HepG2 (cell line): Measurements from ENCODE around the gene PTGR2. TPM values are rescaled to one million over a fixed set of nuclear protein-coding genes. Genes with fewer than 3 reads are reported as not detected.

Experiments
- ARID3A ChIP-seq: IDR thresholded peaks from 2 replicates; pipeline ENCODE4 v1.6.1; 2012; ENCODE audit warnings: low read depth, low read length, improper control_type of control experiment
- ETV5 ChIP-seq: IDR thresholded peaks from 2 replicates; pipeline ENCODE4 v1.6.1; 2018; ENCODE audit warnings: missing biosample characterization, missing genetic modification reagents, inconsistent platforms, borderline replicate concordance
- HNRNPLL ChIP-seq: fragments of 200-400 bp; formaldehyde crosslinking; IDR thresholded peaks from 2 replicates; pipeline ENCODE4 v1.6.1; 2017; ENCODE audit warnings: mild to moderate bottlenecking, low read depth, low read length; ENCODE audit not compliant: poor library complexity, severe bottlenecking
- JUNB ChIP-seq: sonication (generic); formaldehyde crosslinking; IDR thresholded peaks from 2 replicates; pipeline ENCODE4 v1.8.0; 2022; ENCODE audit warnings: missing genetic modification reagents, mild to moderate bottlenecking, borderline replicate concordance
- KDM2A ChIP-seq: sonication (generic); formaldehyde crosslinking; IDR thresholded peaks from 2 replicates; pipeline ENCODE4 v1.4.0; 2020; ENCODE audit warnings: low read depth, missing genetic modification reagents, borderline replicate concordance
- RNF219 ChIP-seq: sonication (generic); formaldehyde crosslinking; IDR thresholded peaks from 2 replicates; pipeline ENCODE4 v1.5.0; 2020; ENCODE audit warnings: mild to moderate bottlenecking, missing genetic modification reagents
- SSRP1 ChIP-seq: IDR thresholded peaks from 2 replicates; pipeline ENCODE4 v1.6.1; 2016; ENCODE audit warnings: control low read depth
- XBP1 ChIP-seq: sonication (generic); formaldehyde crosslinking; IDR thresholded peaks from 2 replicates; pipeline ENCODE4 v1.5.0; 2020; ENCODE audit warnings: missing genetic modification reagents
- ZNF362 ChIP-seq: sonication (generic); formaldehyde crosslinking; IDR thresholded peaks from 2 replicates; pipeline ENCODE4 v1.4.0; 2020; ENCODE audit warnings: missing genetic modification reagents, mild to moderate bottlenecking, borderline replicate concordance
- ZNF510 ChIP-seq: sonication (generic); formaldehyde crosslinking; IDR thresholded peaks from 2 replicates; pipeline ENCODE4 v1.4.0; 2020; ENCODE audit warnings: low read depth, mild to moderate bottlenecking, missing genetic modification reagents
- ZNF556 ChIP-seq: sonication (generic); formaldehyde crosslinking; IDR thresholded peaks from 2 replicates; pipeline ENCODE4 v1.4.0; 2020; ENCODE audit warnings: mild to moderate bottlenecking, missing genetic modification reagents, borderline replicate concordance
- ZSCAN29 ChIP-seq: sonication (generic); formaldehyde crosslinking; conservative IDR thresholded peaks from 2 replicates; pipeline ENCODE4 v1.4.0; 2020; ENCODE audit warnings: mild to moderate bottlenecking, missing genetic modification reagents
- polyA plus RNA-seq, 8 experiments: library from polyadenylated mRNA; depleted of rRNA in 3 of 8; stranded (reverse) in 7 of 8; unstranded in 1 of 8; fragments of >200 nt; fragmentation: Illumina TruSeq in 4 of 8; extraction: Trizol in 4 of 8; gene quantifications; 2 replicates each; pipeline versions ENCODE4 v1.2.1 to v1.2.3, GENCODE V29; 2011 to 2016; ENCODE audit warnings: low read depth in 4 of 8, missing spikeins in 1 of 8, mixed read lengths in 1 of 8; ENCODE audit not compliant: insufficient read depth in 1 of 8
- total RNA-seq, 5 experiments: library from RNA; depleted of rRNA; stranded (reverse); fragments of >200 nt; fragmentation: Illumina TruSeq; extraction: Trizol; gene quantifications; 2 replicates each; pipeline ENCODE4 v1.2.3, GENCODE V29; 2016; ENCODE audit warnings: low read depth in 1 of 5
- TF ChIP-seq, protein P1 (sequence below): sonication (generic); formaldehyde crosslinking; IDR thresholded peaks from 2 replicates; pipeline ENCODE4 v1.4.0; 2020; ENCODE audit warnings: missing genetic modification reagents
- TF ChIP-seq, protein P2 (sequence below): sonication (generic); formaldehyde crosslinking; IDR thresholded peaks from 2 replicates; pipeline ENCODE4 v1.8.1; 2023; ENCODE audit warnings: missing genetic modification reagents, mild to moderate bottlenecking, borderline replicate concordance
- TF ChIP-seq, protein P3 (sequence below), 2 experiments: sonication (generic) in 1 of 2; formaldehyde crosslinking in 1 of 2; IDR thresholded peaks; 2 replicates each; pipeline versions ENCODE4 v1.4.0 to v1.6.1; 2018 to 2020; ENCODE audit warnings: missing genetic modification reagents in 2 of 2, borderline replicate concordance in 1 of 2, low read depth in 1 of 2, mild to moderate bottlenecking in 1 of 2, missing biosample characterization in 1 of 2
- TF ChIP-seq, protein P4 (sequence below): sonication (generic); formaldehyde crosslinking; conservative IDR thresholded peaks from 2 replicates; pipeline ENCODE4 v1.4.0; 2020; ENCODE audit warnings: missing genetic modification reagents

Gene PTGR2
- total and polyA plus RNA-seq, 2 of the 13 experiments (the other 11 are each of a cell fraction or from before 2014, with no cell fraction given): 3.0 to 4.3 TPM

GRCh38 chr14:73886449-73887317 lies 35.1 kb downstream of the PTGR2 start, which contains the start of gene ZNF410 (continued):
- no peak for TF ChIP-seq ARID3A
- TF ChIP-seq SSRP1 (CRISPR knock-in tag): no peak
- TF ChIP-seq, protein P1, sequence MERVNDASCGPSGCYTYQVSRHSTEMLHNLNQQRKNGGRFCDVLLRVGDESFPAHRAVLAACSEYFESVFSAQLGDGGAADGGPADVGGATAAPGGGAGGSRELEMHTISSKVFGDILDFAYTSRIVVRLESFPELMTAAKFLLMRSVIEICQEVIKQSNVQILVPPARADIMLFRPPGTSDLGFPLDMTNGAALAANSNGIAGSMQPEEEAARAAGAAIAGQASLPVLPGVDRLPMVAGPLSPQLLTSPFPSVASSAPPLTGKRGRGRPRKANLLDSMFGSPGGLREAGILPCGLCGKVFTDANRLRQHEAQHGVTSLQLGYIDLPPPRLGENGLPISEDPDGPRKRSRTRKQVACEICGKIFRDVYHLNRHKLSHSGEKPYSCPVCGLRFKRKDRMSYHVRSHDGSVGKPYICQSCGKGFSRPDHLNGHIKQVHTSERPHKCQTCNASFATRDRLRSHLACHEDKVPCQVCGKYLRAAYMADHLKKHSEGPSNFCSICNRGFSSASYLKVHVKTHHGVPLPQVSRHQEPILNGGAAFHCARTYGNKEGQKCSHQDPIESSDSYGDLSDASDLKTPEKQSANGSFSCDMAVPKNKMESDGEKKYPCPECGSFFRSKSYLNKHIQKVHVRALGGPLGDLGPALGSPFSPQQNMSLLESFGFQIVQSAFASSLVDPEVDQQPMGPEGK (CRISPR knock-in tag): peak; percentile 95
- TF ChIP-seq ETV5: peak; percentile 88
- TF ChIP-seq, protein P2, sequence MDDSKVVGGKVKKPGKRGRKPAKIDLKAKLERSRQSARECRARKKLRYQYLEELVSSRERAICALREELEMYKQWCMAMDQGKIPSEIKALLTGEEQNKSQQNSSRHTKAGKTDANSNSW (CRISPR knock-in tag): no peak
- no peak; the same call in 1 of the 2 replicates for TF ChIP-seq ZNF556
- no peak for TF ChIP-seq ZNF510 (CRISPR knock-in tag)
- peak; percentile 78 for TF ChIP-seq HNRNPLL
- peak; percentile 94 for TF ChIP-seq KDM2A (CRISPR knock-in tag)
- TF ChIP-seq, protein P3, sequence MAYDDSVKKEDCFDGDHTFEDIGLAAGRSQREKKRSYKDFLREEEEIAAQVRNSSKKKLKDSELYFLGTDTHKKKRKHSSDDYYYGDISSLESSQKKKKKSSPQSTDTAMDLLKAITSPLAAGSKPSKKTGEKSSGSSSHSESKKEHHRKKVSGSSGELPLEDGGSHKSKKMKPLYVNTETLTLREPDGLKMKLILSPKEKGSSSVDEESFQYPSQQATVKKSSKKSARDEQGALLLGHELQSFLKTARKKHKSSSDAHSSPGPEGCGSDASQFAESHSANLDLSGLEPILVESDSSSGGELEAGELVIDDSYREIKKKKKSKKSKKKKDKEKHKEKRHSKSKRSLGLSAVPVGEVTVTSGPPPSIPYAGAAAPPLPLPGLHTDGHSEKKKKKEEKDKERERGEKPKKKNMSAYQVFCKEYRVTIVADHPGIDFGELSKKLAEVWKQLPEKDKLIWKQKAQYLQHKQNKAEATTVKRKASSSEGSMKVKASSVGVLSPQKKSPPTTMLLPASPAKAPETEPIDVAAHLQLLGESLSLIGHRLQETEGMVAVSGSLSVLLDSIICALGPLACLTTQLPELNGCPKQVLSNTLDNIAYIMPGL (CRISPR knock-in tag; IDR thresholded peaks at IDR 0.05; ENCODE audit: borderline replicate concordance in 1 of 2, low read depth in 1 of 2): peak; percentile 85 to 86; a peak in 3 of 4 replicates
- TF ChIP-seq RNF219 (CRISPR knock-in tag): no peak
- no peak for TF ChIP-seq ZNF362 (CRISPR knock-in tag)
- TF ChIP-seq, protein P4, sequence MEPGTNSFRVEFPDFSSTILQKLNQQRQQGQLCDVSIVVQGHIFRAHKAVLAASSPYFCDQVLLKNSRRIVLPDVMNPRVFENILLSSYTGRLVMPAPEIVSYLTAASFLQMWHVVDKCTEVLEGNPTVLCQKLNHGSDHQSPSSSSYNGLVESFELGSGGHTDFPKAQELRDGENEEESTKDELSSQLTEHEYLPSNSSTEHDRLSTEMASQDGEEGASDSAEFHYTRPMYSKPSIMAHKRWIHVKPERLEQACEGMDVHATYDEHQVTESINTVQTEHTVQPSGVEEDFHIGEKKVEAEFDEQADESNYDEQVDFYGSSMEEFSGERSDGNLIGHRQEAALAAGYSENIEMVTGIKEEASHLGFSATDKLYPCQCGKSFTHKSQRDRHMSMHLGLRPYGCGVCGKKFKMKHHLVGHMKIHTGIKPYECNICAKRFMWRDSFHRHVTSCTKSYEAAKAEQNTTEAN (CRISPR knock-in tag): peak; percentile 54; the same call in 1 of the 2 replicates
- 0 out of 2 replicates have a peak, but pooled peaks have one; percentile 15 for TF ChIP-seq XBP1 (CRISPR knock-in tag)
- TF ChIP-seq JUNB (CRISPR knock-in tag): no peak
- TF ChIP-seq ZSCAN29 (CRISPR knock-in tag): peak; percentile 75; the same call in 1 of the 2 replicates
